HG03280 (cell line): ENCODE data around the gene BDKRB2.

Experiments
- ATAC-seq: cut with Tn5 transposase; IDR thresholded peaks from one replicate; pipeline ENCODE4 v1.9.1; 2021; ENCODE audit warnings: mild to moderate bottlenecking, moderate library complexity; ENCODE audit not compliant: unreplicated experiment

The BDKRB2 gene

DNA sequence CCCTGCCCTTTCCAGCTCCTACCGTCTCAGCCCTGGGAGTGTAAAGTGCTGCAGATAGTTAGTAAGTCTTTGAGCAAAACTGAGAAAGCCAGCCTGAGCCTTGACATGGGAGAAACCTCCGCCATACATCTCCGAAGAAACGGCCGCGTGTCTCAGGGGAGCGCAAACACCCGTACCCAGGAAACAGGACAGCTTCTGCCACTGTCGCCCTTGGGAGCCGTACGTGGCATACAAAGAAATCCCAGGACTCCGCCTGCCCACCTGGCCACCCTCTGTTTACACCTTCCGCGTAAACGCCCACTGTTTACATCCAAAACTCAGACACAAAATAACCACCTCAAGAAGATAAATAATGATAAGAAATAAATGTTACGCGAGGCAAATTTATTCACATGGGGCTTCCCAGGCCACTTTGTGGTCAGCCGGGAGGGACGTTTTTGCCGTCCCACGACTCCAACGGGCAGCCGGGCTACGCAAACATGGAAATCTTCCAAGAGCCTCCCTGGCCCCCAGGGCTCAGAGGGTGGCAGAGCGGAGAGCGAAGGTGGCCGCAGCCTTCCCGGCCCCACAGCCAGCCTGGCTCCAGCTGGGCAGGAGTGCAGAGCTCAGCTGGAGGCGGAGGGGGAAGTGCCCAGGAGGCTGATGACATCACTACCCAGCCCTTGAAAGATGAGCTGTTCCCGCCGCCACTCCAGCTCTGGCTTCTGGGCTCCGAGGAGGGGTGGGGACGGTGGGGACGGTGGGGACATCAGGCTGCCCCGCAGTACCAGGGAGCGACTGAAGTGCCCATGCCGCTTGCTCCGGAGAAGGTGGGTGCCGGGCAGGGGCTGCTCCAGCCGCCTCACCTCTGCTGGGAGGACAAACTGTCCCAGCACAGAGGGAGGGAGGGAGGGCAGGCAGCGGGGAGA, at the start of gene BDKRB2:
TSS of gene BDKRB2 (plus strand) at position 689 of the 908 bp plus-strand sequence. CDS start 32,269 bp downstream, outside the sequence.
- no peak for ATAC-seq

DNA sequence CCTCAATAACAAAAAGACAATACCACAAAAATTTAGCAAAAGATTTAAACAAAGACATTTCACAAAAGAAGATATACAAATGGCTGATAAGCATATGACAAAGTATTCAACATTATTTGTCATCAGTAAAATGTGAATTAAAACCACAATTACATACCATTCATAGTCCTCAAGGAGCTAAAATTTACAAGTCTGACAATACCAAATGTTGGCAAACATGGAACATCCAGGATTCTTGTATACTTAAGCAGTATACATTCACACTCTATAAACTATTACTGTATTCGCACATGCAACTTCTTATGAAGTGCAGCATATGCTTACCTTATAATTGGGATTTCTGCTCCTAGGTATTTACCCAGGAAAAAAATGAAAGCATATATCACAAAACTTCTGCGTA, 49.7 kb upstream of the BDKRB2 start:
- ATAC-seq = no peak

DNA sequence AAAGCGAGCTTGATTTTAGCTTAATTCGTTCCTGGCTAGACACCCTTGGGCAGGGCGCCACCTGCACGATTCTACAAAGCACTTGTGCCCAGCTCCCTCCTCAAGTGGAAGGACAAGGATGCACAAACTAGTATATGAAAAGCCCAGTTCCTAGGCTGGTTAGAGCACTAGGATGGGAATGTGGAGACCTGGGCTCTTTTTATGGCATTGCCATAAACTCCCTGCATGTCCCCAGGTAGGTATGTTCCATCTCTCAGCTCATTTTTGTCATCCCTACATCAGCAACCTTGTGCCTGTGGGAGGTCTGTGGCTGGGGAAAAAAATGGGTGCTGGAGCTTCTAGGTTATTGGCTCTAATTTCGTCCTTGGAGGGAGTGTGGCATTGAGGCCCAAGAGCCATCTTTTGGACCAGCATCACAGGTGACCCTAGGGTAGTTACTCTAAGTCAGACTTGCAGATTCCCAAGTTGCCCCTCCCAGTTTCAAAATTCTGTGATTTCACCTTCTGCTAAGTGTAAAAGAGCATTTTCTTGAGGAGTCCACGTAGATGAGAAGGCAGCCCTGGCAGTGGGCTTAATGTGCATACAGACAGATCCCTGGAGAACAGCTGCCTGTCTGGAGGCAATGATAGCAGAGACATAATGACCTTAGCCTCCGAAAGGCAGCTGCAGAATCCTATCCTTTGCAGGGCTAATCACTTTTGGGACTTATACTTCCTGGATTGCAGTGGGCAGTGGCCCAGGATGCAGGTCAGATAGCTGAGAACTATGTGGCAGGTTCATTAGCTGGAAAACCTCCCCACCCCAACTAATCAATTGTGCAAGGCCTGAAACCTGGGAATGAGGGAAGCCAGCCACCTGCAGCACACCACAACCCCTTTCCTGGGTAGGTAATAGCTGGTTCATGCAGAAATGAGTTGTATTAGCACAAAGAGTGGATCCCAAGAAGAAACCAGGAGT, 47.6 kb upstream of the BDKRB2 start:
- no peak for ATAC-seq

GRCh38 chr14:96158735-96159134, 45.9 kb upstream of the BDKRB2 start:
- no peak for ATAC-seq

- ATAC-seq = no peak
These were observed 44.3 kb upstream of the BDKRB2 start for GRCh38 chr14:96160076-96160912.

DNA sequence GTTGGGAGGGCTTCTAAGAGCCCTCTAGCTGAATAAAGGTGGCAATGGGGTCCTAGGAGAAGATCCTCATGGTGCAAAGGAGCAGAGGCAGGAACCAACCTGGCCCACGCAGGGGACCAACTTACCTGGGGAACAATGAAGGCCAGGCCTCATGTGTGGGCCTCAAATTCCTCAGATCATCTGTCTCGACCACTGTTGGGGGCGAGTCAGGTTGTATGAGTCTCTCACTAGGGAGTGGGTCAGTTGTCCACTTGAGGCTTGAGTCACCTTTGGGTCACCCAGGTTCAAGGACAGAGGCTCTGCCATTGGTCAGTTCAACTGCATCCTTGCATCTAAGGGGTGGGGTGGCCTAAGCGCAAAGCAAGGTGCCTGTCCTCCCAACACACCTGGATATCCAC, 43.7 kb upstream of the BDKRB2 start:
- no peak for ATAC-seq

DNA sequence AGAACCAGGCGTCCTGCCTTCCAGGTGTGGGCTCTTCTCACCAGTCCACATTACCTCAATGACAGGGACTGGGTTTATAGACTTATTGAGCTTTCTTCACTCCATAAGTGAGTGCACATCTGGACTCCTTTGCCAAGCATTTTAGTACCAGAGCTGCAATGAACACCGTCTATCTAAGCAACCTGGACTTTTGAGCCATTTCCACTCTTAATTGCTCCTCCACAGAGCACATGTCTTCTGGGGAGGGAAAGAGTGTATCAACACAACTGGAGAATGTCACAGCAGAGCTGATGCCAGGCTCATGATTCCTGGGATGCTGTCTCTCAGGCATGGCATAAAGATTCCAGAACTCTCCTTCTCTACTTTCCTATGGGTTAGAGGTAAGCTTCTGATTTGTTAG, 43.0 kb upstream of the BDKRB2 start:
- ATAC-seq = no peak

DNA sequence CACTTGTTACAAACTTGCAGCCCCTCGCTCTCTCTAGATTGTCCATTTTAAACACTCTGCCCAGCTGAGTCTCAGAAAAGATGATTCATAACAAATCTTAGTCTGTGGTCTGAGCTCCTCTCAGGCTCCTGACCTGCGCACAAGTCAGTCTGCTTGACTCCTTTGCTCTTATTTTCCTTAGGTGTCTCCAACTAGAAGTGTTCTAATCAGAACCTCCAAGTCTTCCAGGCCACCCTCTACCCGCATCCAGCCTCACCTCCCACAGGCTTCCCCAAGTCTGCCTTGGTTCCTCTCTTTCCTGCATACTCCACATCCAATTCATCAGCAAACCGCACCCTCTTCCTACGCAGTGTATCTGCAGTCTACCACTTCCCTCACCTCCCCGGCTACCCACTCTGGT, 42.4 kb upstream of the BDKRB2 start:
- ATAC-seq = no peak

DNA sequence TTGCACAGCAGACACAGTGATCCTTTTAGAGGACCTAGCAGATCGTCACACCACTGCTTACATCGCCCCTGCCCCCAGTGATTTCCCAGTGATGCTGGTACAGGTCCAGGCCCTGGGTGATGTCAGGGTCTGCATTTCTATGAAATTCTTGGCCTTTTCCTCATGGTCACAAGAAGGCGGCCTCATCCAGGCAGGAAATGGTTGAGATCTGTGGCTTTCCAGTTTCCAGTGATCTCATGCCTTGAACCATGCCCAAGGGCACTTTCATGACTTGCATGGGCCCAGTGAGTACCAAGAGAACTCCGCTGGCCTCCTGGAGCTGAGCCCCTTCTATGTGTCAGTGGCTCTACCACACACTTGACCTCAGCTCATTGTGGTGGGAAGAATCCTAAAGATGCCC, 41.9 kb upstream of the BDKRB2 start:
- ATAC-seq = no peak

DNA sequence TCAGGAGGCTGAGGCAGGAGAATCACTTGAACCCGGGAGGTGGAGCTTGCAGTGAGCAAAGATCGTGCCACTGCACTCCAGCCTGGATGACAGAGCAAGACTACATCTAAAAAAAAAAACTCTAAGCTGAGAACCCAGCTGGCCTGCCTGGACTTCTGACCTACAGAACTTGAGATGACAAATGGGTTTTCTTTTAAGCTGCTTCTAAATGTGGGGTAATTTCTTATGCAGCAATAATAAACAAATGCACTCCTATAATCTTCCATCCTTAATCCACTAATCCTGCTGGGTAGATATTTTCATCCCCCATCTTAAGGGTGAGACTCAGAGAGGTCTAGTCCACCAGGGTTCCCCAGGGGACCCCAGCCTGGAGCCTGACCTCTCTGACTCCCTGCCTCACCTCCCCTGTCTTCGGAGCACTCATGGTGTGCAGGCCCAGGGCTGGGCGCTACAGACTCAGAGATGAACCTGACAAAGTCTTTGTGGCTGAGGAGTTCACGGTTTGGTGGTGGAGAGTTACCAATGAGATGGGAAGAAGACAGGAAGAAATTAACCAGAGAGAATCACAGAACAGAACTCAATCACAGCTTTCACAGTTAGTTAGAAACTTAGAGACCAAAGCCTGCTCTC, 39.7 kb upstream of the BDKRB2 start:
- no peak for ATAC-seq

- no peak for ATAC-seq
These were observed 38.9 kb upstream of the BDKRB2 start for GRCh38 chr14:96165493-96166436.

GRCh38 chr14:96166461-96167223, 38.0 kb upstream of the BDKRB2 start:
- no peak for ATAC-seq

DNA sequence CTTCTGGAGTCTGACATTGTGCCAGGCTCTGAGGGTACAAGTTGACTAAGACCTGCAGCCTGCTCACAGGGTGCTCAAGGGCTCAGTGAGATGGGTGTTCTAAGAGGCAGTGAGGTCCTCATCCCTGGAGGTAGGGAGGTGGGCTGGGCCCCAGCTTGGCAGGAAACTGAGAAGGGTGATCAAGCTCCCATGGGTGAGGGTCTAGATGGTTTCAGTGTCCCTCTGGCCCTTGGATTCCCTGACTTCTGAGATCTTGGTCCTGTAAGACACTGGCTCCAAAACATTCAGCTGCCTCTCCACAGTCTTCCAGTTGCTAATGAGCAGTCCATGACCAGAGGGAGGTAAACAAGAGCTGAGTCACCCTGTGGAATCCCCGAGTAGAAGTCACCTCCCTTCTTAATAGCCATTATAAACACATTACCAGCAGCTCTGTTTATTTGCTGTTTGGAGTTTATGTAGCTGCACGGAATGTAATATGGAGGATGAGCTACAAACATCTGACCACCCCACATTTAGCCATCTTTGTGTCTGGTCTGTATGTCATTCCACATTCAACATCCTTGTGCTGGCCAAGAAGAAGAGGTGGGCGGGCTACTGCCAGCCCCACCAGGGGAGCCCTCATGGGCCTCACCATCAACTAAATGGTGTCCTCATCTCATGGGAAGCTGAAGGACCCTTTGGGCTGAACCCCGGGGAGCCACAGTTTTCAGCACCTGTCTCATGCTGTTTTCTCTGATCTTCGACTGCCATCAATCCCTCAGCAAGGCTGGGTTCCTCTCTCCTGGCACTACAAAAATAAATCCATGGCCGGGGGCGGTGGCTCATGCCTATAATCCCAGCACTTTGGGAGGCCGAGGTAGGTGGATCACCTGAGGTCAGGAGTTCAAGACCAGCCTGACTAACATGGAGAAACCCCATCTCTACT, 37.2 kb upstream of the BDKRB2 start:
- no peak for ATAC-seq

- no peak for ATAC-seq
These were observed 36.1 kb upstream of the BDKRB2 start for GRCh38 chr14:96168581-96168980.

DNA sequence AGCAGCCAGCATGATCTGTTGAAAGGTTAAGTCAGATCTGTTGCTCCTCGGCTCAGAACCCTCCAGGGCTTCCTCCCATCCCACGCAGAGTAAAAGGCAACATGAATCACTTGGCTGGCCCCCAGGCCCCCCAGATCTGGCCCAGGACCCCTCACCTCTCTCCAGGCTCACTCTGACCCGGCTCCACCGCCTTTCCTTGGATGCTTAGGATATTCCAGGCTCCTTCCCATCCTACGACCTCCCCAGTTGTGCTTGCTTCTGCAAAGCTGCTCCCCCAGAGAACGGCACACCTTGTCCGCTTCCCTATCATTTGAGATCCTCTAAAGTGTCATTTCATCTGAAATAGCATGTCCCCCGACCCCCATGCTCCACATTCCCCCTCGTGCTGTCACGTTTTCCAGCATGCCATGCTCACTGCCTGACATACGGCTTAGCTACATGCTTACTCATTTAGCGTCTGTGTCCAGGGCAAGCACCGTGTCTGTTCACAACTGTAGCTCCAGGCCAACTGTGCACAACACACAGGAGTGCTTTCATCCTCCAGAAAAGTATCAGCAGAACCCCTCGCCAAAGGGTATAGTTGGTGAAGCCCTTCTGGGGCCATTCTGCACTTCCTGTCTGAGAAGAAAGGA, 33.6 kb upstream of the BDKRB2 start:
- ATAC-seq = no peak

DNA sequence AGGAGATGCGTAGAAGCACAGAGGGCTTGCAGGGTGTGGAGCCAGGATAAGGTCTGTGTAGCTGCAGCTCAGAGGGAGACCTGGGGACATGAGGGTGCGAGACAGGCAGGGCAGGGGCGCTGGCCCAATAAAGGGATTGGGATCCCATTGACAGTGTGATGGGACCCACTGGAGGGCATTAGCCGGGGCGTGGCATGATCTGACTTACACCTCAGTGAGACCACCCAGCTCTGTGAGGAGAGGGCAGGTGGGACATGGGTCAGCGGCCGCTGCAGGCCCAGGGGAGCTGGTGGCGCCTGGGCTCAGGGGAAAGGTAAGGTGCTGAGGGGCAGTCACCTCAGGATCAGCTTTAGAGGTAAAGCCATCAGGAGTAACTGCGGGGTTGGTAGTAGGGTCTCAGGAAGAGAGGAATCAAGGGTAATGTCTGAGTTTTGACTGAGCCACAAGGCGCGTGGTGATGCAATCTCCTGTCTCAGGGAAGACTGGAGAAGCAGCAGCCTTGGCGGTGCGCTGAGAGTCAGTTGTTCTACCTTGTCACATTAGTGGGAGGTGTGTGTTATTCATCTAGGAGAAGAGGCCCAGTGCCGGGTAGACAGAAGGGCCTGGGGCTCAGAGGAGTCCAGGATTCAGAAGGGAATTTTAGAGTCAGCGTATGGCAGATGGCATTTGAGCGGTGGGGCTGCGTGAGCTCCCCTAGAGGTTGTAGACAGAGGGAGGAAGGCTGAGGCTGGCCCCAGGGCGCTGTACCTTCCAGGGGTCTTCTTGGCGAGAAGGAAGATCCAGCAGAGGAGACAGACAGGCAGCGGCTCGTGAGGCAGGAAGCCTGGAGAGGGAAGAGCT, 30.8 kb upstream of the BDKRB2 start:
- no peak for ATAC-seq
